GM18499 (cell line): ENCODE data around the gene ID2.
A peak's percentile ranks its signal among the peaks of the same experiment; 100 is the strongest.

ENCODE experiments used
- ATAC-seq: cut with Tn5 transposase; IDR thresholded peaks from one replicate; pipeline ENCODE4 v1.9.1; 2021; ENCODE audit warnings: moderate number of reproducible peaks; ENCODE audit not compliant: insufficient read depth, unreplicated experiment

Gene ID2

GRCh38 chr2:8666581-8666980 is 15.3 kb upstream of the ID2 start:
- ATAC-seq = no peak

GRCh38 chr2:8667896-8668512 is 13.9 kb upstream of the ID2 start:
- ATAC-seq = no peak

GRCh38 chr2:8669157-8669817 is 12.6 kb upstream of the ID2 start:
- ATAC-seq = no peak

- ATAC-seq = no peak
Observed at GRCh38 chr2:8670580-8670979, 11.3 kb upstream of the ID2 start.

- no peak for ATAC-seq
Observed at GRCh38 chr2:8671176-8671575, 10.7 kb upstream of the ID2 start.

GRCh38 chr2:8671802-8672201 is 10.1 kb upstream of the ID2 start:
- no peak for ATAC-seq

- ATAC-seq = no peak
Observed at GRCh38 chr2:8672940-8673339, 8.9 kb upstream of the ID2 start.

GRCh38 chr2:8673381-8673780 is 8.5 kb upstream of the ID2 start:
- no peak for ATAC-seq

GRCh38 chr2:8674420-8675009 is 7.3 kb upstream of the ID2 start:
- no peak for ATAC-seq

GRCh38 chr2:8675543-8675942 is 6.3 kb upstream of the ID2 start:
- ATAC-seq = no peak

GRCh38 chr2:8676191-8676920 is 5.5 kb upstream of the ID2 start:
- ATAC-seq = no peak

GRCh38 chr2:8676921-8677645 is 4.8 kb upstream of the ID2 start:
- ATAC-seq = no peak

- no peak for ATAC-seq
Observed at GRCh38 chr2:8677646-8678592, 3.9 kb upstream of the ID2 start.

GRCh38 chr2:8678731-8679566 is 2.9 kb upstream of the ID2 start:
- ATAC-seq = peak; percentile 37

GRCh38 chr2:8679567-8679826 is 2.4 kb upstream of the ID2 start:
- no peak for ATAC-seq

- no peak for ATAC-seq
Observed at GRCh38 chr2:8679827-8680731, 1.8 kb upstream of the ID2 start.

- ATAC-seq = no peak
Observed at GRCh38 chr2:8680822-8681760, 765 bp upstream of the ID2 start.
